GM13976 (cell line): ENCODE measurements around the gene CCS.
"Not testable (repeated sequence)": the region's sequence is repeated elsewhere in the genome, so short reads cannot be mapped to it uniquely, and the experiment has no call there.

Experiments used
- DNase-seq: peaks from one replicate; pipeline ENCODE4 v3.0.0; 2012; ENCODE audit warnings: low spot score
- in situ Hi-C: fragments of 300-500 bp; cut with MboI; formaldehyde crosslinking; loops from one replicate; pipeline ENCODE4 v1.12.0; 2022; ENCODE audit warnings: low sequenced_read_pairs, mixed read lengths, inconsistent platforms; ENCODE audit not compliant: unreplicated experiment
- TF ChIP-seq, protein P1 (sequence below): IDR thresholded peaks from 2 replicates; pipeline ENCODE4 v1.5.1; 2012; ENCODE audit warnings: borderline replicate concordance, mild to moderate bottlenecking; ENCODE audit not compliant: insufficient read depth; ENCODE audit errors: extremely low read depth, missing control alignments, control extremely low read depth

The CCS gene

GRCh38 chr11:66580803-66581202 lies 12.2 kb upstream of the CCS start:
- in situ Hi-C loops, result no loop called here
- no peak for DNase-seq

GRCh38 chr11:66581261-66581660 lies 11.7 kb upstream of the CCS start:
- no peak for DNase-seq
- TF ChIP-seq, protein P1, sequence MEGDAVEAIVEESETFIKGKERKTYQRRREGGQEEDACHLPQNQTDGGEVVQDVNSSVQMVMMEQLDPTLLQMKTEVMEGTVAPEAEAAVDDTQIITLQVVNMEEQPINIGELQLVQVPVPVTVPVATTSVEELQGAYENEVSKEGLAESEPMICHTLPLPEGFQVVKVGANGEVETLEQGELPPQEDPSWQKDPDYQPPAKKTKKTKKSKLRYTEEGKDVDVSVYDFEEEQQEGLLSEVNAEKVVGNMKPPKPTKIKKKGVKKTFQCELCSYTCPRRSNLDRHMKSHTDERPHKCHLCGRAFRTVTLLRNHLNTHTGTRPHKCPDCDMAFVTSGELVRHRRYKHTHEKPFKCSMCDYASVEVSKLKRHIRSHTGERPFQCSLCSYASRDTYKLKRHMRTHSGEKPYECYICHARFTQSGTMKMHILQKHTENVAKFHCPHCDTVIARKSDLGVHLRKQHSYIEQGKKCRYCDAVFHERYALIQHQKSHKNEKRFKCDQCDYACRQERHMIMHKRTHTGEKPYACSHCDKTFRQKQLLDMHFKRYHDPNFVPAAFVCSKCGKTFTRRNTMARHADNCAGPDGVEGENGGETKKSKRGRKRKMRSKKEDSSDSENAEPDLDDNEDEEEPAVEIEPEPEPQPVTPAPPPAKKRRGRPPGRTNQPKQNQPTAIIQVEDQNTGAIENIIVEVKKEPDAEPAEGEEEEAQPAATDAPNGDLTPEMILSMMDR, result no peak
- in situ Hi-C loops, result no loop called here

More at GRCh38 chr11:66580803-66581202, 12.2 kb upstream of the CCS start:
- TF ChIP-seq, protein P1, result no peak

DNA sequence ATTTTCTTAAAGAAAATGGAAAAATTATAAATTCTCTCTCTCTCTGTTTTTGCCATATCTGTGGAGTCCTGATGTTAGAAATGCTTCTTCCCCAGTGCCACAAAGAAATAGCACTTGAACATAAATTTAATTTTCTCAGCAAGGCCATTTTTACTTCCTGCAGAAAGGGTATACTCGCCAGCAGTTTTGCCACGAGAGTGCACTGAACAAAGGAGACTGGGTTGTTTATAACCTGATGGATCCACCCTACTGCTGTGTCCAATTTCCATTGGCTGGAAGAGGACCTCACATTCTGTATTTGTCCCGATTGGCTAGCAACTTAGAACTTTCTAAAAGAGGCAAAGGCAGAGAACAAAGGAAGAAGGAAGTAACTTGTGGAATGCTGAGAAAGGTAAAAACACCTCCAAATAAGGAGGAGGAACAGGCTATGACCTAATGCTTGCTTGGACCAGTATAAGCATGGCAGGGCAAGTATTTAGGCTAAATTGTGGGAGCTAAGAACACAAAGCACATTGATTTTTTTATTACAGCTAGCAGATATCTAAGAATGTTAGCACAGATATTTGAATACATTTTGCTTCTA lies 10.3 kb upstream of the CCS start:
- in situ Hi-C loops, result not testable (repeated sequence)

DNA sequence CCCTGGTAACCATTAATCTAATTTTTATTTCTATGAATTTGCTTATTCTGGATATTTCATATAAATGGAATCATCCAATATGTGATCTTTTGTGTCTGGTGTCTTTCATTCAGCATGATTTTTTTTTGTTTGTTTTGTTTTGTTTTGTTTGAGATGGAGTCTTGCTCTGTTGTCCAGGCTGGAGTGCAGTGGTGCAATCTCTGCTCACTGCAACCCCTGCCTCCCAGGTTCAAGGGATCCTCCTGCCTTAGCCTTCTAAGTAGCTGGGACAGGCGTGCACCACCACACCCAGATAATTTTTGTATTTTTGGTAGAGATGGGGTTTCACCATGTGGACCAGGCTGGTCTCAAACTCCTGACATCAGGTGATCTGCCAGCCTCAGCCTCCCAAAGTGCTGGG lies 7.5 kb upstream of the CCS start:
- in situ Hi-C loops, DNase-seq: not testable (repeated sequence)

More for the DNA sequence above, 10.3 kb upstream of the CCS start:
- DNase-seq, result not testable (repeated sequence)

DNA sequence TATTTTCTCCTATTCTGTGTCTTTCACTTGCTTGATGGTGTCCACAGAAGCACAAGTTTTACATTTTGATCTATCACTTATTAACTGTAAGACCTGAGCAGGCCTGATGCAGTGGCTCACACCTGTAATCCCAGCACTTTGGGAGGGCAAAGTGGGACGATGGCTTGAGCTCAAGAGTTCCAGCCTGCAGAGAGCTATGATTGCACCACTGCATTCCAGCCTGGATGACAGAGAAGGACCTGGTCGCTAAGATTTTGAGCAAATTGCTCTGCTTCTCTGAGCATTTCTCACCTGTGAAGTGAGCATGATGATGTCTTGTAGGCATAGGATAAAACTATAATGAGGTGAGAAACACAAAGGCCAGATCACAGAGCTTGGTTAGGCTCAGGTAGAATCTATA lies 6.8 kb upstream of the CCS start:
- in situ Hi-C loops, result no loop called here
- no peak for DNase-seq
- TF ChIP-seq, protein P1, result no peak

- in situ Hi-C loops, DNase-seq: not testable (repeated sequence)
These were observed 3.7 kb upstream of the CCS start for GRCh38 chr11:66589315-66589714.

GRCh38 chr11:66589996-66590675 lies 2.8 kb upstream of the CCS start:
- TF ChIP-seq, protein P1, result no peak
- DNase-seq, result no peak
- in situ Hi-C loops, result no loop called here

DNA sequence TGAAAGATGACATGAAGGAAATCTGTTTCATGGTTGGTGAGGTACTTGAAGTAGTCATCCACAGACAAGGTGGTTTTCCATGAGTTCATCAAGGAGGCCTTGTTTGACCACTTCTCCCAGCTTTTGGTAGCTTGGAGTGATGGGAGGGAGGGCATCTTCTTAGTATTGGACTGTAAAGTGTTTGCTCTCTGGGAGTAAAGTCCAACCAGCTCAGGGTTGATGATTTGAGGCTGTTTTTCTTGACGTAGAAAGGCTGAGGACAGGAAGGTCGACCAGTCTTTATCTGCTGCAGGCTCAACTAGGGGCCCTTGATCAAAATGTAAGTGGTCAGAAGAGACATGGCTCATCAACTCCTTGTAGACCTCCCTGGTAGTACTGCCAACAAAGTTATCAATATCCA lies 1.8 kb upstream of the CCS start:
- TF ChIP-seq, protein P1, result no peak
- in situ Hi-C loops, result no loop called here
- DNase-seq, result no peak
